HepG2 (cell line): ENCODE data around the gene IFNB1. TPM values are rescaled to one million over a fixed set of nuclear protein-coding genes. Genes with fewer than 3 reads are reported as not detected.

Experiments used
- ATAC-seq: fragments of 200-7000 bp; cut with Tn5 transposase; 3 replicates; pipeline ENCODE4 v1.9.1; 2020; ENCODE audit warnings: mild to moderate bottlenecking, moderate library complexity
- BruUV-seq: library from RNA; stranded (reverse); fragments of 400-500 nt; replicated peaks from 2 replicates; lab custom pipeline; 2021; lab: Mats Ljungman, UMichigan
- CTCF ChIA-PET: fragments of 300-600 bp; formaldehyde crosslinking; extraction: SDS; loops from one replicate; lab custom pipeline; 2021; ENCODE audit warnings: low total read pairs, inconsistent platforms, low intra/inter-chr PET ratio; lab: Yijun Ruan, JAX
- POLR2A ChIA-PET: fragments of 350-600 bp; sonication (Branson Sonifier 250); formaldehyde crosslinking; loops from one replicate; lab custom pipeline; 2020; ENCODE audit warnings: antibody characterized with exemption, inconsistent platforms; lab: Yijun Ruan, JAX
- DNase-seq: peaks from one replicate; pipeline ENCODE4 v3.0.0-alpha.2; 2015; ENCODE audit warnings: low spot score
- FAIRE-seq: peaks from 3 replicates; lab custom pipeline; 2011; peaks lifted over from hg19 to GRCh38; lab: Jason Lieb, UNC
- H2AFZ ChIP-seq: one replicate; pipeline ENCODE4 v1.6.1; 2011; ENCODE audit warnings: low read length, inconsistent platforms
- H3K27ac ChIP-seq: fragments of 300-600 bp; 3 replicates; pipeline ENCODE4 v1.8.0; 2011; ENCODE audit warnings: mixed run types, mild to moderate bottlenecking, mixed read lengths, low read length, inconsistent platforms; ENCODE audit not compliant: insufficient read depth; ENCODE audit errors: extremely low read length
- H3K27me3 ChIP-seq, 2 experiments: fragments of 200-600 bp in 1 of 2; 2 replicates in 1 of 2; 3 replicates in 1 of 2; pipeline versions ENCODE4 v1.6.0 to v1.8.0; 2011; ENCODE audit warnings: low read length in 2 of 2, mild to moderate bottlenecking in 2 of 2, moderate library complexity in 2 of 2, inconsistent platforms in 1 of 2; ENCODE audit not compliant: insufficient read depth in 2 of 2, control insufficient read depth in 1 of 2
- H3K36me3 ChIP-seq, 2 experiments: fragments of 200-600 bp in 1 of 2; replicated peaks in 1 of 2; 2 replicates in 1 of 2; 3 replicates in 1 of 2; pipeline versions ENCODE4 v1.5.1 to v1.8.0; 2011; ENCODE audit warnings: low read length in 2 of 2, inconsistent platforms in 1 of 2; ENCODE audit not compliant: insufficient read depth in 2 of 2, control insufficient read depth in 1 of 2
- H3K4me1 ChIP-seq: 2 replicates; pipeline ENCODE4 v1.5.1; 2012; ENCODE audit warnings: low read length, inconsistent platforms; ENCODE audit not compliant: insufficient read depth
- H3K4me2 ChIP-seq: 2 replicates; pipeline ENCODE4 v1.6.0; 2011; ENCODE audit warnings: low read depth, low read length, inconsistent platforms
- H3K4me3 ChIP-seq, 3 experiments: fragments of 200-600 bp in 1 of 3; sonication (generic), shearing (Covaris generic) in 1 of 3; replicated peaks in 1 of 3; 2 replicates each; pipeline ENCODE4 v1.5.1; 2011 to 2016; ENCODE audit warnings: low read length in 3 of 3, inconsistent platforms in 2 of 3, low read depth in 2 of 3, mild to moderate bottlenecking in 2 of 3, control low read depth in 1 of 3, mixed read lengths in 1 of 3; ENCODE audit not compliant: insufficient read depth in 1 of 3
- H3K79me2 ChIP-seq: one replicate; pipeline ENCODE4 v1.6.1; 2011; ENCODE audit warnings: low read length, inconsistent platforms; ENCODE audit not compliant: insufficient read depth
- H3K9ac ChIP-seq: 2 replicates; pipeline ENCODE4 v1.6.0; 2011; ENCODE audit warnings: mild to moderate bottlenecking, low read depth, low read length, inconsistent platforms; ENCODE audit not compliant: insufficient read depth
- H3K9me3 ChIP-seq: 2 replicates; pipeline ENCODE4 v1.5.1; 2012; ENCODE audit warnings: mild to moderate bottlenecking, low read length
- H4K20me1 ChIP-seq: 2 replicates; pipeline ENCODE4 v1.6.0; 2011; ENCODE audit warnings: inconsistent platforms, mild to moderate bottlenecking, low read length, moderate library complexity; ENCODE audit not compliant: insufficient read depth
- FIP1L1 ChIP-seq: fragments of 200-400 bp; formaldehyde crosslinking; IDR thresholded peaks from 2 replicates; pipeline ENCODE4 v1.6.1; 2018; ENCODE audit warnings: low read depth, mild to moderate bottlenecking, low read length, moderate library complexity, borderline replicate concordance; ENCODE audit not compliant: insufficient read depth
- LBX2 ChIP-seq: sonication (generic); formaldehyde crosslinking; IDR thresholded peaks from 2 replicates; pipeline ENCODE4 v1.5.0; 2020; ENCODE audit warnings: missing genetic modification reagents, mild to moderate bottlenecking, borderline replicate concordance
- POLR2A ChIP-seq, 2 experiments: IDR thresholded peaks; 2 replicates each; pipeline ENCODE4 v1.6.1; 2011; ENCODE audit warnings: low read depth in 2 of 2, low read length in 2 of 2, mild to moderate bottlenecking in 1 of 2, moderate library complexity in 1 of 2; ENCODE audit not compliant: insufficient read depth in 1 of 2
- RXRB ChIP-seq: IDR thresholded peaks from 2 replicates; pipeline ENCODE4 v1.6.1; 2016; ENCODE audit warnings: borderline replicate concordance, missing genetic modification reagents, missing compliant biosample characterization
- SNAI1 ChIP-seq: sonication (generic); formaldehyde crosslinking; IDR thresholded peaks from 2 replicates; pipeline ENCODE4 v1.5.0; 2020; ENCODE audit warnings: mild to moderate bottlenecking, missing genetic modification reagents, borderline replicate concordance
- SOX5 ChIP-seq: IDR thresholded peaks from 2 replicates; pipeline ENCODE4 v1.6.1; 2016; ENCODE audit warnings: borderline replicate concordance
- STAT6 ChIP-seq: sonication (generic); formaldehyde crosslinking; IDR thresholded peaks from 2 replicates; pipeline ENCODE4 v1.4.0; 2020; ENCODE audit warnings: missing genetic modification reagents, mild to moderate bottlenecking, borderline replicate concordance
- ZNF205 ChIP-seq: IDR thresholded peaks from 2 replicates; pipeline ENCODE4 v1.6.1; 2018; ENCODE audit warnings: missing biosample characterization, missing genetic modification reagents
- ZNF251 ChIP-seq: sonication (generic); formaldehyde crosslinking; IDR thresholded peaks from 2 replicates; pipeline ENCODE4 v1.9.0; 2021; ENCODE audit warnings: mild to moderate bottlenecking, missing genetic modification reagents
- ZNF30 ChIP-seq: sonication (generic); formaldehyde crosslinking; IDR thresholded peaks from 2 replicates; pipeline ENCODE4 v1.5.0; 2020; ENCODE audit warnings: mild to moderate bottlenecking, missing genetic modification reagents
- ZNF747 ChIP-seq: sonication (generic); formaldehyde crosslinking; IDR thresholded peaks from 2 replicates; pipeline ENCODE4 v1.8.1; 2023; ENCODE audit warnings: missing genetic modification reagents, mild to moderate bottlenecking, borderline replicate concordance
- ZNF772 ChIP-seq: sonication (generic); formaldehyde crosslinking; IDR thresholded peaks from 2 replicates; pipeline ENCODE4 v1.5.0; 2020; ENCODE audit warnings: mild to moderate bottlenecking, missing genetic modification reagents
- ZSCAN20 ChIP-seq: sonication (generic); formaldehyde crosslinking; IDR thresholded peaks from 2 replicates; pipeline ENCODE4 v1.4.0; 2020; ENCODE audit warnings: missing genetic modification reagents, mild to moderate bottlenecking, borderline replicate concordance
- WGBS: methylation state at CpG from one replicate; pipeline ENCODE4 v1.1.6; 2017; ENCODE audit warnings: low lambda C conversion rate; 5-methylcytosine and 5-hydroxymethylcytosine counted together
- in situ Hi-C: cut with HindIII; loops from 2 replicates; pipeline ENCODE4 v1.10.0; 2017; ENCODE audit warnings: low pct_unique_long_range_greater_than_20kb; ENCODE audit not compliant: extremely low pct_ligation_motif_present
- intact Hi-C: fragments of 100-400 bp; cut with micrococcal nuclease; formaldehyde crosslinking; loops from one replicate; pipeline ENCODE4 v1.10.0; 2022; ENCODE audit not compliant: unreplicated experiment
- polyA plus RNA-seq, 8 experiments: library from polyadenylated mRNA; depleted of rRNA in 3 of 8; stranded (reverse) in 7 of 8; unstranded in 1 of 8; fragments of >200 nt; fragmentation: Illumina TruSeq in 4 of 8; extraction: Trizol in 4 of 8; gene quantifications; 2 replicates each; pipeline versions ENCODE4 v1.2.1 to v1.2.3, GENCODE V29; 2011 to 2016; ENCODE audit warnings: low read depth in 4 of 8, missing spikeins in 1 of 8, mixed read lengths in 1 of 8; ENCODE audit not compliant: insufficient read depth in 1 of 8
- total RNA-seq, 5 experiments: library from RNA; depleted of rRNA; stranded (reverse); fragments of >200 nt; fragmentation: Illumina TruSeq; extraction: Trizol; gene quantifications; 2 replicates each; pipeline ENCODE4 v1.2.3, GENCODE V29; 2016; ENCODE audit warnings: low read depth in 1 of 5
- TF ChIP-seq, protein P1 (sequence below): sonication (generic); formaldehyde crosslinking; conservative IDR thresholded peaks from 2 replicates; pipeline ENCODE4 v1.4.0; 2020; ENCODE audit warnings: missing genetic modification reagents

IFNB1 gene
- total and polyA plus RNA-seq, 2 of the 13 experiments (the other 11 are each of a cell fraction or from before 2014, with no cell fraction given), result not detected

DNA sequence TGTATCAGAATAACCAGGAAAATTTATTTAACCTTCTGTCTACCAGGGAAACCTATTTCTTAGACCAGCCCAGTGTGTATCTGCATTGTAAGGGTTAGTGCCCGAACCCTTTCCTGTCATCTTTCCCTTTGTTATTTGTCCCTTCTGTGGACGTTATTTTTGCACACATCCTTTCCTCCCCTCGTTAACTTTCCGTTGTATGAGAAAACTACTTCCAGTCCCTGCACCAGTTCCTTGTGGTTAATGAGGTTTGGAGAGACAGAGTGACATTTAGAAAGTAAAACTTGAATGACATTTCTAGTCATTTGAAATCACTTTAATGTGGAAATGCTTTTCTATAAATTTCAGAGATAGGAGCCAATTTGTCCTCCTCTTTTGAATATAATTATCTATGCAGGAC, 4.3 kb upstream of the IFNB1 start:
- POLR2A ChIA-PET, result no interaction called here
- CTCF ChIA-PET, result no interaction called here
- no peaks in the 10 kb centered on the region for H3K36me3 ChIP-seq
- no peaks in the 10 kb centered on the region for H3K79me2 ChIP-seq
- no peaks in the 10 kb centered on the region for H4K20me1 ChIP-seq
- TF ChIP-seq ZNF772 (no peak), ZNF205 (CRISPR knock-in tag) (no peak), LBX2 (CRISPR knock-in tag) (no peak), RXRB (CRISPR knock-in tag) (no peak), FIP1L1 (no peak), STAT6 (CRISPR knock-in tag) (no peak), SNAI1 (CRISPR knock-in tag) (no peak), SOX5 (CRISPR knock-in tag) (no peak), POLR2A (IDR thresholded peaks at IDR 0.05; ENCODE audit: insufficient read depth in 1 of 2, low read depth in 2 of 2, low read length in 2 of 2) (no peak), ZNF747 (CRISPR knock-in tag) (no peak), ZSCAN20 (no peak), ZNF251 (CRISPR knock-in tag) (no peak), ZNF30 (no peak)
- TF ChIP-seq, protein P1, sequence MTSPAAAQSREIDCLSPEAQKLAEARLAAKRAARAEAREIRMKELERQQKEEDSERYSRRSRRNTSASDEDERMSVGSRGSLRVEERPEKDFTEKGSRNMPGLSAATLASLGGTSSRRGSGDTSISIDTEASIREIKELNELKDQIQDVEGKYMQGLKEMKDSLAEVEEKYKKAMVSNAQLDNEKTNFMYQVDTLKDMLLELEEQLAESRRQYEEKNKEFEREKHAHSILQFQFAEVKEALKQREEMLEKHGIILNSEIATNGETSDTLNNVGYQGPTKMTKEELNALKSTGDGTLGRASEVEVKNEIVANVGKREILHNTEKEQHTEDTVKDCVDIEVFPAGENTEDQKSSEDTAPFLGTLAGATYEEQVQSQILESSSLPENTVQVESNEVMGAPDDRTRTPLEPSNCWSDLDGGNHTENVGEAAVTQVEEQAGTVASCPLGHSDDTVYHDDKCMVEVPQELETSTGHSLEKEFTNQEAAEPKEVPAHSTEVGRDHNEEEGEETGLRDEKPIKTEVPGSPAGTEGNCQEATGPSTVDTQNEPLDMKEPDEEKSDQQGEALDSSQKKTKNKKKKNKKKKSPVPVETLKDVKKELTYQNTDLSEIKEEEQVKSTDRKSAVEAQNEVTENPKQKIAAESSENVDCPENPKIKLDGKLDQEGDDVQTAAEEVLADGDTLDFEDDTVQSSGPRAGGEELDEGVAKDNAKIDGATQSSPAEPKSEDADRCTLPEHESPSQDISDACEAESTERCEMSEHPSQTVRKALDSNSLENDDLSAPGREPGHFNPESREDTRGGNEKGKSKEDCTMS (CRISPR knock-in tag), result no peak
- TF ChIP-seq, all 625 proteins: peak for 0
- ATAC-seq (no peak), FAIRE-seq (no peak), DNase-seq (no peak)
- Histone ChIP-seq H3K27me3 (no peaks in the 10 kb centered on the region; a peak in 1 of 5 replicates), H3K4me2 (no peak overlapping the region), H3K27ac (no peak overlapping the region), H3K4me3 (no peak overlapping the region), H3K9me3 (no peaks in the 10 kb centered on the region), H2AFZ (no peak overlapping the region), H3K9ac (no peak overlapping the region), H3K4me1 (no peaks in the 10 kb centered on the region)
- intact Hi-C loops (no loop called here), in situ Hi-C loops (no loop called here)
- WGBS, result 1% methylated on average over 4 of the region's 4 CpGs
- no TSS peak for BruUV-seq
